Measurements from ENCODE around the gene HPCAL1.

Gene HPCAL1

GRCh38 chr2:10303694-10304378, 1.1 kb downstream of the HPCAL1 start:
- peak overlapping the region; percentile 69 to 82 for H3K4me3 ChIP-seq (replicated peaks in 1 of 2; ENCODE audit: low read depth in 2 of 2, low read length in 2 of 2)
- no peak for TF ChIP-seq CTCF (IDR thresholded peaks at IDR 0.05; ENCODE audit: low read depth, low read length)
- peak; percentile 28 to 59 for DNase-seq (ENCODE audit: low read depth in 2 of 2)

GRCh38 chr2:10304458-10305253, 2.0 kb downstream of the HPCAL1 start:
- no peak for TF ChIP-seq CTCF (IDR thresholded peaks at IDR 0.05; ENCODE audit: low read depth, low read length)
- peak overlapping the region; percentile 69 to 82 for H3K4me3 ChIP-seq (replicated peaks in 1 of 2; ENCODE audit: low read depth in 2 of 2, low read length in 2 of 2)
- no peak for DNase-seq (ENCODE audit: low read depth in 2 of 2)

DNA sequence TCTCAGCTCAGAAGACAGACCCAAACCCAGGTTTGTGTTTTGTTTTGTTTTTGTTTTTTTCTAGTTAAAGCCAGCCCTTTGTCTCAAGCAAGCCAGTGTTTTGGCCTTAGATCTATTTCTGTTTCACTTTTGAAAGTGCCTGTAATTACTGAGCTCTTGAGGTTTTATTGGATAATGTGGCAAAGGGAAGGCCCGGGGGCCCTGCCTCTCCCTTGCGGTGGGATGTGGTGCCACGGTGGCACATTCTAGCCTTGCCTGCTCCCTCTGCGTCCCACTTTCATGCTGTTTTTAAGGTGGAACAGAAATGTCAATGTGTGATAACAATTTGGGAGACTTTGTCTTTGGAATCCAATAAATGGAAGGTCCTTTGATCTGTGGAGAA, 2.5 kb downstream of the HPCAL1 start:
- H3K4me3 ChIP-seq (replicated peaks in 1 of 2; ENCODE audit: low read depth in 2 of 2, low read length in 2 of 2), result no peak overlapping the region
- DNase-seq (ENCODE audit: low read depth in 2 of 2), result peak in 1 of 2 donors; percentile 22
- no peak for TF ChIP-seq CTCF (IDR thresholded peaks at IDR 0.05; ENCODE audit: low read depth, low read length)

DNA sequence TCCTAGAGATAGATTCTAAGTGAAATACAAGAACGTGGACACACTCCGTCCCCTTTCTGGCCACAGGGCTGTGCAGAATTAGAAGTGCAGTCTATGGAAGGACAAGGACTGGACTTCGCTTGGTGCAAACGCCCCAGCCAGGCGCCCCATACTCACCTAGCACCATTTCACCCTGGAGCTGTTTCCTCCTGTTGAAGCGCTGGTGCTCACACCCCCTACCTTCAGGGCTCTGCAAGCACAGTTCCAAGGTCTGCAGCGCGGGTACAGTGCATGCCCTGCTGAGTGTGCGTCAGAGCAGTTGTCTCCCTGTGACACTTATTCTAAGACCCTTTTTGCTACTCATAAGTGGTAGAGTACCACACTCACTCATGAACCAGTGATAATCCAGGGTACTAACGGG, 3.0 kb downstream of the HPCAL1 start:
- TF ChIP-seq CTCF (IDR thresholded peaks at IDR 0.05; ENCODE audit: low read depth, low read length), result no peak
- DNase-seq (ENCODE audit: low read depth in 2 of 2), result no peak
- no peak overlapping the region for H3K4me3 ChIP-seq (replicated peaks in 1 of 2; ENCODE audit: low read depth in 2 of 2, low read length in 2 of 2)

GRCh38 chr2:10306901-10307463, 4.3 kb downstream of the HPCAL1 start:
- DNase-seq (ENCODE audit: low read depth in 2 of 2), result no peak
- TF ChIP-seq CTCF (IDR thresholded peaks at IDR 0.05; ENCODE audit: low read depth, low read length), result no peak

GRCh38 chr2:10307561-10308156, 5.0 kb downstream of the HPCAL1 start:
- TF ChIP-seq CTCF (IDR thresholded peaks at IDR 0.05; ENCODE audit: low read depth, low read length), result no peak
- peak in 1 of 2 donors; percentile 75 for DNase-seq (ENCODE audit: low read depth in 2 of 2)
- no peak overlapping the region for H3K4me3 ChIP-seq (replicated peaks in 1 of 2; ENCODE audit: low read depth in 2 of 2, low read length in 2 of 2)

More at GRCh38 chr2:10306901-10307463, 4.3 kb downstream of the HPCAL1 start:
- H3K4me3 ChIP-seq (replicated peaks in 1 of 2; ENCODE audit: low read depth in 2 of 2, low read length in 2 of 2), result no peak overlapping the region
